ENCODE results near the gene RIMBP2.
"Not testable (repeated sequence)": the region's sequence is repeated elsewhere in the genome, so short reads cannot be mapped to it uniquely, and the experiment has no call there.

Gene RIMBP2

GRCh38 chr12:130701402-130701744 is 14.7 kb downstream of the RIMBP2 start:
- H3K4me3 Mint-ChIP-seq = no peak overlapping the region
- H3K27me3 Mint-ChIP-seq = no peaks in the 10 kb centered on the region
- no peak for ATAC-seq
- no peaks in the 10 kb centered on the region for H3K36me3 Mint-ChIP-seq
- no peak overlapping the region for H3K27ac Mint-ChIP-seq
- no peaks in the 10 kb centered on the region for H3K9me3 Mint-ChIP-seq
- no peaks in the 10 kb centered on the region for H3K4me1 Mint-ChIP-seq

- Mint-ChIP-seq H3K9me3 (no peaks in the 10 kb centered on the region), H3K4me1 (no peaks in the 10 kb centered on the region), H3K36me3 (no peaks in the 10 kb centered on the region), H3K27me3 (peaks cover 2% of the 10 kb centered on the region), H3K4me3 (no peak overlapping the region), H3K27ac (no peak overlapping the region)
- ATAC-seq = no peak
Measured at GRCh38 chr12:130700492-130701401, 15.4 kb downstream of the RIMBP2 start.

- no peaks in the 10 kb centered on the region for H3K4me1 Mint-ChIP-seq
- ATAC-seq = no peak
- no peak overlapping the region for H3K27ac Mint-ChIP-seq
- peaks cover 19% of the 10 kb centered on the region for H3K27me3 Mint-ChIP-seq
- no peaks in the 10 kb centered on the region for H3K36me3 Mint-ChIP-seq
- no peaks in the 10 kb centered on the region for H3K9me3 Mint-ChIP-seq
- H3K4me3 Mint-ChIP-seq = no peak overlapping the region
Measured at GRCh38 chr12:130698106-130698505, 18.0 kb downstream of the RIMBP2 start.

GRCh38 chr12:130696379-130697100 is 19.6 kb downstream of the RIMBP2 start:
- Mint-ChIP-seq H3K4me1 (no peaks in the 10 kb centered on the region), H3K27ac (no peak overlapping the region), H3K36me3 (no peaks in the 10 kb centered on the region), H3K27me3 (peaks cover 19% of the 10 kb centered on the region), H3K9me3 (no peaks in the 10 kb centered on the region), H3K4me3 (no peak overlapping the region)
- no peak for ATAC-seq

- ATAC-seq = no peak
- Mint-ChIP-seq H3K9me3 (no peaks in the 10 kb centered on the region), H3K27ac (no peak overlapping the region), H3K4me1 (no peaks in the 10 kb centered on the region), H3K36me3 (no peaks in the 10 kb centered on the region), H3K4me3 (no peak overlapping the region), H3K27me3 (peaks cover 19% of the 10 kb centered on the region)
Measured at GRCh38 chr12:130695061-130695460, 21.0 kb downstream of the RIMBP2 start.

GRCh38 chr12:130689408-130690405 is 26.4 kb downstream of the RIMBP2 start:
- Mint-ChIP-seq H3K9me3 (no peaks in the 10 kb centered on the region), H3K27ac (no peak overlapping the region), H3K4me3 (no peak overlapping the region), H3K4me1 (no peaks in the 10 kb centered on the region), H3K27me3 (peaks cover 18% of the 10 kb centered on the region), H3K36me3 (no peaks in the 10 kb centered on the region)
- no peak for ATAC-seq

GRCh38 chr12:130688999-130689398 is 27.1 kb downstream of the RIMBP2 start:
- H3K9me3 Mint-ChIP-seq, ATAC-seq, H3K4me3 Mint-ChIP-seq, H3K36me3 Mint-ChIP-seq, H3K27ac Mint-ChIP-seq, H3K4me1 Mint-ChIP-seq: not testable (repeated sequence)
- H3K27me3 Mint-ChIP-seq = peaks cover 10% of the 10 kb centered on the region

- no peak overlapping the region for H3K4me3 Mint-ChIP-seq
- no peaks in the 10 kb centered on the region for H3K4me1 Mint-ChIP-seq
- H3K36me3 Mint-ChIP-seq = no peaks in the 10 kb centered on the region
- H3K27ac Mint-ChIP-seq = no peak overlapping the region
- H3K9me3 Mint-ChIP-seq = no peaks in the 10 kb centered on the region
- H3K27me3 Mint-ChIP-seq = peaks cover 10% of the 10 kb centered on the region
- no peak for ATAC-seq
Measured at GRCh38 chr12:130687796-130688778, 28.0 kb downstream of the RIMBP2 start.

- Mint-ChIP-seq H3K4me3 (no peak overlapping the region), H3K27ac (no peak overlapping the region), H3K9me3 (no peaks in the 10 kb centered on the region), H3K4me1 (no peaks in the 10 kb centered on the region), H3K36me3 (no peaks in the 10 kb centered on the region), H3K27me3 (peaks cover 10% of the 10 kb centered on the region)
- ATAC-seq = no peak
Measured at GRCh38 chr12:130687190-130687589, 28.9 kb downstream of the RIMBP2 start.

- no peak for ATAC-seq
- Mint-ChIP-seq H3K36me3 (no peaks in the 10 kb centered on the region), H3K27ac (no peak overlapping the region), H3K4me3 (no peak overlapping the region), H3K27me3 (peaks cover 10% of the 10 kb centered on the region), H3K4me1 (no peaks in the 10 kb centered on the region), H3K9me3 (no peaks in the 10 kb centered on the region)
Measured at GRCh38 chr12:130686511-130686991, 29.5 kb downstream of the RIMBP2 start.

GRCh38 chr12:130685850-130686249 is 30.2 kb downstream of the RIMBP2 start:
- no peak for ATAC-seq
- no peaks in the 10 kb centered on the region for H3K4me1 Mint-ChIP-seq
- no peaks in the 10 kb centered on the region for H3K36me3 Mint-ChIP-seq
- no peaks in the 10 kb centered on the region for H3K9me3 Mint-ChIP-seq
- H3K27ac Mint-ChIP-seq = no peak overlapping the region
- H3K4me3 Mint-ChIP-seq = no peak overlapping the region
- H3K27me3 Mint-ChIP-seq = peaks cover 10% of the 10 kb centered on the region

GRCh38 chr12:130685250-130685787 is 30.8 kb downstream of the RIMBP2 start:
- ATAC-seq = no peak
- peaks cover 10% of the 10 kb centered on the region for H3K27me3 Mint-ChIP-seq
- no peaks in the 10 kb centered on the region for H3K4me1 Mint-ChIP-seq
- no peaks in the 10 kb centered on the region for H3K9me3 Mint-ChIP-seq
- H3K27ac Mint-ChIP-seq = no peak overlapping the region
- H3K36me3 Mint-ChIP-seq = no peaks in the 10 kb centered on the region
- H3K4me3 Mint-ChIP-seq = no peak overlapping the region

GRCh38 chr12:130683811-130684210 is 32.3 kb downstream of the RIMBP2 start:
- no peak for ATAC-seq
- Mint-ChIP-seq H3K36me3 (no peaks in the 10 kb centered on the region), H3K27ac (no peak overlapping the region), H3K4me3 (no peak overlapping the region), H3K4me1 (no peaks in the 10 kb centered on the region), H3K27me3 (peaks cover 10% of the 10 kb centered on the region), H3K9me3 (no peaks in the 10 kb centered on the region)

GRCh38 chr12:130683080-130683479 is 33.0 kb downstream of the RIMBP2 start:
- no peaks in the 10 kb centered on the region for H3K36me3 Mint-ChIP-seq
- ATAC-seq = no peak
- no peaks in the 10 kb centered on the region for H3K4me1 Mint-ChIP-seq
- peaks cover 10% of the 10 kb centered on the region for H3K27me3 Mint-ChIP-seq
- no peak overlapping the region for H3K4me3 Mint-ChIP-seq
- no peak overlapping the region for H3K27ac Mint-ChIP-seq
- no peaks in the 10 kb centered on the region for H3K9me3 Mint-ChIP-seq
